GM18502 (cell line): Measurements from ENCODE around the gene QKI.
"Not testable (repeated sequence)": the region's sequence is repeated elsewhere in the genome, so short reads cannot be mapped to it uniquely, and the experiment has no call there.

Source experiments
- ATAC-seq: cut with Tn5 transposase; IDR thresholded peaks from one replicate; pipeline ENCODE4 v1.9.1; 2021; ENCODE audit warnings: mild to moderate bottlenecking; ENCODE audit not compliant: unreplicated experiment, poor library complexity

QKI gene

GRCh38 chr6:163437466-163437865 is 22.9 kb downstream of the QKI start:
- no peak for ATAC-seq

DNA sequence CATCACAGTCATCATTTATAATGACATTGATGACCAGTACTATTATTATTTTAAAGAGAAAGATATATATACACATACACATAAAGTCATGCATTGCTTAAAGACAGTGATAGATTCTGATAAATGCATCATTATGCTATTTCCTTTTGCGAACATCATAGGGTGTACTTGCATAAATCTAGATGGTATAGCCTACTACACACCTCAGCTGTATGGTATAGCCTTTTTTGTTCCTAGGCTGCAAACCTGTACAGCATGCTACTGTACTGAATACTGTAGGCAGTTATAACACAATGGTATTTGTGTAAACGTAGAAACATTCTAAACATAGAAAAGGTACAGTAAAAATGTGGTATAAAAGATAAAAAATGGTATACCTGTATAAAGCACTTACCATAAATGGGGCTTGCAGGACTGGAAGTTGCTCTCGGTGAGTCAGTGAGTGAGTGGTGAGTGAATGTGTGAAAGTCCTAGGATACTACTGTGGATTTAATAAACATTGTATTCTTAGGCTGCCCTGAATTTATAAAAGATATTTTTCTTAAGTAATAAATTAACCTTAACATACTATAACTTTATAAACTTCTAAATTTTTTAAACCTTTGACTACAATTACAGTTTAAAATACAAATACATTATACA is 23.9 kb downstream of the QKI start:
- no peak for ATAC-seq

DNA sequence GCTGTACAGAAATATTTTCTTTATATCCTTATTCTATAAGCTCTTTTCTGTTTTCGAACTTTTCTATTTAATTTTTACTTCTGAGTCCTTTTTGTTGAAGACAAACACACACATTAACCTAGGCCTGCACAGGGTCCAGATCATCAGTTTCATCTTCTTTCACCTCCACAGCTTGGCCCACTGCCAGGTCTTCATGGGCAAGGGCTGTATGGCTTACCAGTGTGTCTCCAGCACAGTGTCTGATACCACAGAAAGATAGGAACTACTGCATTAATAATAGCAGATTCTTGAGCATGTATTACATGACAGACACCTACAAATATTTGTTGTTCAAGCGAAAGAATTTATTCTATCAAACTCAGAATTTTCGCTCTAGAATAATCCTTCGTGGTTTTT is 24.4 kb downstream of the QKI start:
- no peak for ATAC-seq

DNA sequence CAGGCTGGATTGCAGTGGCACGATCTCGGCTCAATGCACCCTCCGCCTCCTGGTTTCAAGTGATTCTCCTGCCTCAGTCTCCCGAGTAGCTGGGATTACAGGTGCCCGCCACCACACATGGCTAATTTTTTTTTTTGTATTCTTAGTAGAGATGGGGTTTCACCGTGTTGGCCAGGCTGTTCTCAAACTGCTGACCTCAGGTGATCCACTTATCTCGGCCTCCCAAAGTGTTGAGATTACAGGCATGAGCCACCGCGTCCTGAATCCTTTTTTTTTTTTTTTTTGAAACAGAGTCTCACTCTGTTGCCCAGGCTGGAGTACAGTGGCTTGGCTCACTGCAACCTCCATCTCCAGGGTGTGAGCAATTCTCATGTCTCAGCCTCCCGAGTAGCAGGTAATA is 24.9 kb downstream of the QKI start:
- not testable (repeated sequence) for ATAC-seq

GRCh38 chr6:163439997-163440396 is 25.5 kb downstream of the QKI start:
- ATAC-seq: no peak

- ATAC-seq: no peak
Observed at GRCh38 chr6:163442336-163442735, 27.8 kb downstream of the QKI start.

DNA sequence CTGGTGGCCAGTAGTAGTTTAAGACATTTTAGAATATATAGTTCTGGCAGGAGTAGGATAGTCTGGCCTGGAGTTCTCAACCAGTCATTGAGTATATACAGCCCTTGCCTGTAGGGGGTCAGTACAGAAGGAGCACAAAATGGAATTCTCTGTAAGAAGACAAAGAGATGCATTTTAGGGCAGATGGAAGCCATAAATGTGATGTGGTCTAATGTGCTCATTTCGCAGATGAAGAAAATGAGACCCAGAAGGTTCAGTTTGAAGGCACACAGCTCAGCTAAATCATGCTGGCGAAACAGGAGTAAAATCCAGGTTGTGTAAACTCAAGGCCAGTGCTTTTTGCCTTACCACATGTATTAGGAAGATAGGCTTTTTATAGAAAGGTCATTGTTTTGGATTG is 29.6 kb downstream of the QKI start:
- ATAC-seq: no peak

DNA sequence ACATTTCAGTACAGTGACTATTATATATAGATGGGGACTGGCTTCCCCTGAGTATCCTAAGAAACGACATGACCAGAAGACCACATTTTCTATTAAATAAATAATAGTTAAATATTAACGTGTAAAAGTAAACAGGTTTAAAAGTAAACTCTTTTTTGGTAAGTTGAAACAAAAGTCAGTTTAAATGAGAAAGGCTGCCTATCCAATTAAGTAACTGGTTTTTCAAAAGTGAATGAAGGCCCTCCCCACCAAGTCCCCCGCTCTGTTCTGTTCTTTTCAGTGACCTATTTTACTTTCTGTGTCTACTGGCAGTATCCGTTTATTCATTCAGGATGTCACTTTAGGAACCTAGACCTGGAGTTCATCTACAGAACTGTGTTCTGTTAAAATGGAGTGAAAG is 32.0 kb downstream of the QKI start:
- ATAC-seq: no peak

DNA sequence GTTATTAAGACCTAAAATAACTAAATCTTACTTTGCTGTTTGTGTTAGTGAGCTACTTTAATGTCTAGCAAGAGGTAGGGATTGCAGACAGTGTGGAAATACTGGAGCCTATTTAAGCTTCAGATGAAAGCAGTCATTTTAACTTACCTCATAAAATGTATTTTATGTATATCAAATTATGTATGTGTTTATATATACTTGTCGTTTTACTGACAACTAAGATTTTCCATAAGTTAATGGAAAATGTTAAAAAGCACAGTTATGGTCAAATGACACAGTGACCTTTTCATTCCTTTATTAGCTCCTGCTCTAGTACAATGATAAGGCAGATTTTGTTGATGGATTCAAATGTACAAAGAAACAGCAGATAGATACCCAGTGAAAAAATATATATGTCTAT is 34.6 kb downstream of the QKI start:
- ATAC-seq: no peak

DNA sequence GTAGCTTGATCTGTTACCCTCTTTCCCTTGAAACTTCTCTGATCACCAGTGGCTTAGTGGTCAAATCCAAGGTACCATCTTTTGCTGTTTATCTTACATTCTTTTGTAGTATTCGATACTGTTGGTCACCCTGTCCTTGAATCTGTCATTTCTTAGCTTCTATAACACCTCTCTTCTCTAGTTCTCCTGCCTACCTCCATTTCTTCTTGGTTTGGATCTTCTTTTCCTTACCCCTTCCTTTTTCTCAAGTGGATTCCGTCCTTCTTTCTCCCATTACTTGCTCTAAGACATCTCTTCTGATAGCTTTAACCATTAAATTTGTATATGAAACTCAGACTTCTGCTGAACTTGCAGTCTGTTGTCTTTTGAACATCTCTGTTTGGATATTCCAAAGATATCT is 39.9 kb downstream of the QKI start:
- no peak for ATAC-seq

- ATAC-seq: no peak
Observed at GRCh38 chr6:163455552-163455951, 41.0 kb downstream of the QKI start.

DNA sequence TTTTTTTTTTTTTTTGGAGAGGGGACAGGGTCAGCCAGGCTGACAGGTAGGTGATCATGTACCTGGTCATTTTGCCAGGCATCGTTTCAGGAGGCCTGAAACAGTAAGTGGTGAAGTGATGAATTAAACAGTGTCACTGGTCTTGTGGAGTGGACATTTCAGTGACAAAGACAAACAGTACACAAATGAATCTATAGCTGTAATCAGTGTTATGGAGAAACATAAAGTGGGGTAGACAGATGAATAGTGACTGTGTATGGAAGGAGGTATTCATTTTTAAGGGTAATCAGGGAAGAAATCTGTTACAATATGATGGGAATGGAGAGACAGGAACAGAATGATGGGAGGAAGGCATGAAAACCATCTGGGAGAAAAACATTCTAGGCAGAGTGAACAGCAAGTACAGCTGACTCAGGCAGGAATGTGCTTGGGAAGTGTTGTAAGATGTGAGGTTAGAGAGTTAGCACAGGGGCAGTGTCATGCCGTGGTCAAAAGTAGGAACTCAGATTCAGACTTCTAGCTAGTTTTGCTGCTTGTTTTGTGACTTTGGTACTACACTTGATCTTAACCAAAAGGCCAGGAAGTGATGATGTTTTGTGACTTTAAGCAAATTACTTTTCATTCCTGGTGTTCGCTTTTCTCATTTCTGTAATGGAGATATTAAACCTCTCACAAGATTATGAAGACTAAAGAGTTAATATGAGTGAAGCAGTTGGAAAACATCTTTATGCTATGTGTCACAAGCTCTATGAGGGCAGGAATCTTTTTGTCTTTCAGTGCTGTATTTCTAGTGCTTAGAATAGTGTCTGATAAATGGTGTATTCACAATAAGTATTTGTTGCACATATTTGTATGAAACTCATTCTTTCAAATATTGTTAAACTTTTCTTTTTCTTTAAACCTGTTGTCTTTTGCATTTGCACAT is 43.4 kb downstream of the QKI start:
- peak; percentile 50 for ATAC-seq

DNA sequence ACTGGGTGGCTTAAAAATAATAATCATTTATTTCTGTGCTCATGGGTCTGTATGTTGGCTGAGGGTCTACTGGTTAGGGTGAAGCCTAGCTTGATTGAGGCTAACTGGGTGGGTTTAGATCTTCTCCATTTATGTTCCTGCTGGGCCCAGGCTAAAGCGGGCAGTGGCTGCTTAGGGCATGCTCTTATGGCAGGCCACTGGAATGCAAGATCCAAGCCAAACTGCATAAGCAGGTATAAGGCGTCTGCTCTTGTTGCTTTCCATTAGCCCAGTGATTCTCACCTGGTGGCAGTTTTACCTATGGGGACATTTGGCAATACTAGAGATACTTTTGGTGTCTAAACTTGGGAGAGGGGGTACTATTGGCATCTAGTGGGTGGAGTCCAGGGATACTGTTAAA is 44.5 kb downstream of the QKI start:
- no peak for ATAC-seq

- no peak for ATAC-seq
Observed at GRCh38 chr6:163459536-163459935, 45.0 kb downstream of the QKI start.

- ATAC-seq: peak; percentile 82
Observed at GRCh38 chr6:163460307-163460782, 45.8 kb downstream of the QKI start.

DNA sequence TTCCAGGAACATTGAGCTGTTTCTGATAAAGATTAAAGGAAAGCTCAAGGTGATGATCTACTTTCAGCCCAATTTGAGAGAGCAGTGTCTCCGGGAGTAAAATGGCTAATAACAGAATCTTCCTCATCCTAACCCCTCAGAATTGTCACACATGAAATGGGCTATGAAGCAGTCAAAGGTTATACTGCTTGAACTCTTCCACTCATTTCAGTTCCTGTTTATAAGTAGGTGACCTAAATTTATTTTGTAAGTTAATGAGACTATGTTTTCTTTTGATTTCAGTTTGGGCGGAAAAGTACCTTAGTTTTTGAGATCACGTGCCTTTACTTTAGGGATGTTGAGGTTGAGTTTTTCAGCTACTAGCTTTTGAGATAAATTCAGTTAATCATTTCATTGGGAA is 47.2 kb downstream of the QKI start:
- ATAC-seq: no peak

DNA sequence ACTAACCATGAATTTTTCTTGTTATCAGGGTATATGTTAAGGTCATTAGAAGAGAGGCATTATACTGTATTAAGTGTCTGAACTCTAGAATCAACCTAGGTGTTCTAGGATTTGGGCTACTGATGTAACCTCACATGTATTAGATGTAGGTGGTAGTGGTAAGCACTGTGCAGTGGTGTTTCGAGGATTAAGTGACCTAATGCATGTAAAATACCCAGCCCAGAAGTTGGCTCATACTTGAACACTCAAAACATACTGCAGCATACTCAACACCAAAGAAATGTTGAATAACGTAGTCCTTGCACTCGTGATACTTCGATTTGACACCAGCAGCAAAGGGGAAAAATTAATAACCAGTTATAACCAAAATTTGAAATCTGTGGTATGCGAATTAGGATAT is 48.7 kb downstream of the QKI start:
- no peak for ATAC-seq

DNA sequence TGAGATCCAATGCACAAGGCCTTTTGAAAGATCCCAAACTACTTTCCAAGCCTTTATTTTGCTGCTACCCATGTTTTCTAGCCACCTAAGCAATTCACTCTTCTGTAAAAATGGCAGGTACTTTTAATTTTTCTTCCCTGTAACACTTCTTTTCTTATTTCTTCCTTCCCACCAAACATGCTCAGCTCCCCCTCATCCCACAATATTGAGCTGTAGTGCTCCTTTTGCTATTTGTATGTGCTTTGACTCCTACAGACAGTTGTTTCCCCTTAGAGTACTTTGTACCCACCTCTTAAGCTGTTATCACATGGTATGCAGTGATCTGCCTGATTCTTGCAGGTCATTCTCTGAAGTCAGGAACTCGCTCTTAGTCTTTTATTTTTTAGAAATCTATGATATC is 49.3 kb downstream of the QKI start:
- no peak for ATAC-seq

- no peak for ATAC-seq
Observed at GRCh38 chr6:163466839-163467390, 52.4 kb downstream of the QKI start.

DNA sequence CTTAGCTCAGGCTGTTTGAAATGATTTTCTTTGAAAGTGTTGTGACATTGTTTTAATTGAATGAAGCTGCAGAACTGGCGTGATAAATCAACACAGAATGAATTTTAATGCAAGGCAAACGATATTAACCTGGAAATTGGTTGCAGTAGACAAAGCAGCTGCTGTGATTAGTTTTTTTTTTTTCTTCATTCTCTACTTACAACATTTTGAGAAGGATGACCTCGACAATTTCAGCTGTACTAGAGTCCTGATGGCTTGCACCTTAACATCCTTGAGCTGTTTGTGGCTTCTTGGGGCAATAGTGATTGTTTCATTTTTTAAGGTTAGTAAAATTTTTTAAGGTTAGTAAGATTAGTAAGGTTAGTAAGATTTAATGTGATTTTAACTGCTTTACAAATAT is 54.2 kb downstream of the QKI start:
- no peak for ATAC-seq

DNA sequence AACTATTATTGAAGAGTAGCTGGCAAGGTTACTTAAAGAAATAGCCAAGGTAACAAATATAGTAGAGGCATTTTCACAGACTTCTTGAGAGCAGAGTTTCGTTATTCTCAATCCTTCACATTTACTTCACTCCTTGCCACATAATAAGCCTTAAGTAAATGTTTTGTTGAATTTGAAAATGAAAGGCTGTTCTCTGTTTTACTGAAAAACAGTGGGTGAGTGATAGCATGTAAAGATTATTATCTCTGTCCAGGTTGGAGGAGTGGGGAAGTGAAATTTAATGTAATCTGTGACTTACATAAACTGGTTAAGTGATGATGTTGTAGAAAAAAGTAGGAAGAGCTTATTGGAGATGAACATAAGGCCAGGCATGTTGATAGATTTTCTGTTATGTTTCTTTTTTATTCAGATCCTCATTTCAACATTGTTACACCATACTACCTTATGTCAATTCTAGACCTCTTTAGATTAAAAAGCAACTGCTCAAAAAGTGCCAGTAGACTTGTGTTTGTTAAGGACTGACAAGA is 55.0 kb downstream of the QKI start:
- ATAC-seq: no peak
